Measurements from ENCODE around the gene TRPM2. TPM values are rescaled to one million over a fixed set of nuclear protein-coding genes. Genes with fewer than 3 reads are reported as not detected.

The TRPM2 gene
- total RNA-seq, 1 experiment from 2014 or later: not detected

DNA sequence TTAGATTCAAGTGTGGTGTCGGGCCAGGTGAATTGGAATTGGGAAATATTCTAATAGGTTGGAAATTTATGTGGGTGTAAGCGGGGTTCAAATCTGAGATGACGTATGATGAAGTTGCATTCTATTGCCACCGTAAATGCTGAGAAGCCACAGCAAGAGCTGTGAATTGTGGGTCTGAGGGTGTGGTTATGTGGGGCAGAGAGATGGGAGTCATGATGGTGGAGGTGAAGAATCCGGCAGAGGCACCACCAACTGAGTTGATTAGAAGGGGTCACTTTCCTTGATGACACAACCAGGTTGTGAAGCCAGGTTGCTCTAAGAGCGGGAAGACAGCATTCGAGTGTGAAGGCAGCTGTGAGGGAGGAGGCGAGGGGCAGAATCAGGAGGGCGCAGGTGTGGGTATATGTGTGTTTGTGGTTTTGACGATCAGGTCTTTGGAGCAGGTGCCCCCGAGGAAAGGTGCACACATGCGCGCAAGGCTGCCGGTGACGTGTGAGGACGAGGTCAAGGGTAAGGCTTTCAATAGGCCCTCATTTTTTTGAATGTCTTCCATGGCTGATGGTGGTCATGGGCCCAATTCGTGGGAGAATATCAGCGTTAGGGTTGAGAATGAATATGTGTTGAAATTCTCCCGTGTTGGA lies 120.6 kb downstream of the TRPM2 start:
- Histone ChIP-seq H2AFZ (no peak overlapping the region), H3K79me2 (ENCODE audit: low read depth) (no peaks in the 10 kb centered on the region), H3K36me3 (ENCODE audit: low read depth) (no peaks in the 10 kb centered on the region), H3K9me3 (ENCODE audit: insufficient read depth, low read depth) (no peaks in the 10 kb centered on the region), H3K4me3 (no peak overlapping the region), H3K4me1 (replicated peaks; ENCODE audit: insufficient read depth) (no peaks in the 10 kb centered on the region), H3K9me2 (ENCODE audit: insufficient read depth) (no peaks in the 10 kb centered on the region), H4K20me1 (ENCODE audit: insufficient read depth) (no peaks in the 10 kb centered on the region), H3K27ac (no peak overlapping the region), H3F3A (ENCODE audit: insufficient read depth, low read depth) (no peaks in the 10 kb centered on the region), H3K27me3 (ENCODE audit: insufficient read depth, low read depth) (peaks cover 11% of the 10 kb centered on the region), H3K4me2 (no peak overlapping the region)
- TF ChIP-seq, protein P1, sequence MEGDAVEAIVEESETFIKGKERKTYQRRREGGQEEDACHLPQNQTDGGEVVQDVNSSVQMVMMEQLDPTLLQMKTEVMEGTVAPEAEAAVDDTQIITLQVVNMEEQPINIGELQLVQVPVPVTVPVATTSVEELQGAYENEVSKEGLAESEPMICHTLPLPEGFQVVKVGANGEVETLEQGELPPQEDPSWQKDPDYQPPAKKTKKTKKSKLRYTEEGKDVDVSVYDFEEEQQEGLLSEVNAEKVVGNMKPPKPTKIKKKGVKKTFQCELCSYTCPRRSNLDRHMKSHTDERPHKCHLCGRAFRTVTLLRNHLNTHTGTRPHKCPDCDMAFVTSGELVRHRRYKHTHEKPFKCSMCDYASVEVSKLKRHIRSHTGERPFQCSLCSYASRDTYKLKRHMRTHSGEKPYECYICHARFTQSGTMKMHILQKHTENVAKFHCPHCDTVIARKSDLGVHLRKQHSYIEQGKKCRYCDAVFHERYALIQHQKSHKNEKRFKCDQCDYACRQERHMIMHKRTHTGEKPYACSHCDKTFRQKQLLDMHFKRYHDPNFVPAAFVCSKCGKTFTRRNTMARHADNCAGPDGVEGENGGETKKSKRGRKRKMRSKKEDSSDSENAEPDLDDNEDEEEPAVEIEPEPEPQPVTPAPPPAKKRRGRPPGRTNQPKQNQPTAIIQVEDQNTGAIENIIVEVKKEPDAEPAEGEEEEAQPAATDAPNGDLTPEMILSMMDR (conservative IDR thresholded peaks at IDR 0.05): no peak
- no peak for TF ChIP-seq EZH2 (IDR thresholded peaks at IDR 0.05; ENCODE audit: low read depth)
- POLR2A ChIA-PET (ENCODE audit: unreplicated experiment): no interaction called here
- intact Hi-C loops (cut with micrococcal nuclease; ENCODE audit: unreplicated experiment): no loop called here
- no TSS peak for BruUV-seq (replicated peaks)
- CTCF ChIA-PET: no interaction called here
- no peak for DNase-seq

DNA sequence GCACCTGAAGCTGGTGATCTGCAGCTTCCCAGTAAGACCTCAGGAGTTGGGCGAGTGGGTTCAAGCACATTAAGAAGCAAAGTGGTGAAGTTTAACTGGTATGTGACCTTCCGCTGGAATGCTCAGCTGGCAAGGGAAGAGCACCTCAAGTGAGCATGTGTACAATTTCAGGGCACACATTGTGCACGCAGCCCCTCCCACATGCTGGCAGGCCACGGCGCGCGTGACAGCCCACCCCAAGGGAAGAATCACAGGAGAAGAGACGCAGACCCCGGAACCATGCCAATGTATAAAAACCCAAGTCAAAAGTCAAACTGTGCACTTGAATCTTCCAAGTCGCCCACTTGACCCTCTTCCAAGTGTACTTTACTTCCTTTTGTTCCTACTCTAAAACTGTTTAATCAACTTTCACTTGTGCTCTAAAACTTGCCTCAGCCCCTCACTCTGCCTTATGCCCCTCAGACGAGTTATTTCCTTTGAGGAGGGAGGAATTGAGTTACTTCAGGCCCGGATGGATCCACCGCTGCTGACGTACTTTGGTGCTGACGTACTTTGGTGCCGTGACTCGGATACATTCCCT lies 121.9 kb downstream of the TRPM2 start:
- no TSS peak for BruUV-seq (replicated peaks)

DNA sequence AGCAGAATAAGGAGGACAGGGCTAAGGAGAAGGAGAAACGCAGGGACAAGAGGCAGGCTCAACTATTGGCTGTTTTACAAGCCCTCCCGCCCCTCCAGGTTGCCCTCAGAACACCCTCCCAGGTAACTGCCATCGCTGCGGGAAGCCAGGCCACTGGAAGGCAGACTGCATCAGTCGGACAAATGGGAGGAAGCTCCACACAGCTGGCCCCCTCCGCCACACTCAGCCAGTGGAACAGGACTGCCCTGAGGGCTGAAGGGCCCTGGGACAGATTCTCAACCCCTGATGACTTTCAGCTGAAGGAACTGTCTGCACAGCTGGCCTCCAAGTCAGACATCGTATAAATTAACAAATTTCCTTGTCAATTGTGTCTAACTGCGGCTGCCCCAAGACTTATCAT lies 123.7 kb downstream of the TRPM2 start:
- TF ChIP-seq, protein P1 (conservative IDR thresholded peaks at IDR 0.05): no peak
- TF ChIP-seq EZH2 (IDR thresholded peaks at IDR 0.05; ENCODE audit: low read depth): no peak
- intact Hi-C loops (cut with micrococcal nuclease; ENCODE audit: unreplicated experiment): no loop called here
- Histone ChIP-seq H4K20me1 (ENCODE audit: insufficient read depth) (no peaks in the 10 kb centered on the region), H3F3A (ENCODE audit: insufficient read depth, low read depth) (no peaks in the 10 kb centered on the region), H3K27ac (no peak overlapping the region), H3K36me3 (ENCODE audit: low read depth) (no peaks in the 10 kb centered on the region), H3K79me2 (ENCODE audit: low read depth) (no peaks in the 10 kb centered on the region), H3K27me3 (ENCODE audit: insufficient read depth, low read depth) (peaks cover 3% of the 10 kb centered on the region; the same call in 1 of the 2 replicates), H3K4me3 (no peak overlapping the region), H3K9me2 (ENCODE audit: insufficient read depth) (no peaks in the 10 kb centered on the region), H3K9me3 (ENCODE audit: insufficient read depth, low read depth) (no peaks in the 10 kb centered on the region), H3K4me2 (no peak overlapping the region), H3K4me1 (replicated peaks; ENCODE audit: insufficient read depth) (no peaks in the 10 kb centered on the region), H2AFZ (no peak overlapping the region)
- ChIA-PET POLR2A (ENCODE audit: unreplicated experiment) (interaction anchor here (0.7 kb wide), 1 partner anchor 117 kb away, joined by 3 read pairs; no protein-coding TSS in a partner anchor), CTCF (no interaction called here)
- no peak for DNase-seq
- BruUV-seq (replicated peaks): no TSS peak

More for the DNA sequence above, 121.9 kb downstream of the TRPM2 start:
- CTCF ChIA-PET: no interaction called here
- Histone ChIP-seq H3K36me3 (ENCODE audit: low read depth) (no peaks in the 10 kb centered on the region), H3K9me3 (ENCODE audit: insufficient read depth, low read depth) (no peaks in the 10 kb centered on the region), H2AFZ (no peak overlapping the region), H3K79me2 (ENCODE audit: low read depth) (no peaks in the 10 kb centered on the region), H3F3A (ENCODE audit: insufficient read depth, low read depth) (no peaks in the 10 kb centered on the region), H3K27ac (no peak overlapping the region), H3K4me1 (replicated peaks; ENCODE audit: insufficient read depth) (no peaks in the 10 kb centered on the region), H3K9me2 (ENCODE audit: insufficient read depth) (no peaks in the 10 kb centered on the region), H3K4me3 (no peak overlapping the region), H3K27me3 (ENCODE audit: insufficient read depth, low read depth) (no peaks in the 10 kb centered on the region; the same call in none of the 2 replicates), H3K4me2 (no peak overlapping the region), H4K20me1 (ENCODE audit: insufficient read depth) (no peaks in the 10 kb centered on the region)
- TF ChIP-seq, protein P1 (conservative IDR thresholded peaks at IDR 0.05): no peak
- no peak for TF ChIP-seq EZH2 (IDR thresholded peaks at IDR 0.05; ENCODE audit: low read depth)
- intact Hi-C loops (cut with micrococcal nuclease; ENCODE audit: unreplicated experiment): no loop called here
- DNase-seq: no peak
- POLR2A ChIA-PET (ENCODE audit: unreplicated experiment): no interaction called here
